DMS153 (cell line): ENCODE data around the gene SRRM3.
"Not testable (repeated sequence)": the region's sequence is repeated elsewhere in the genome, so short reads cannot be mapped to it uniquely, and the experiment has no call there.

Source experiments
- DNase-seq: peaks from one replicate; lab custom pipeline; 2025; lab: John Stamatoyannopoulos, UW

SRRM3 gene

DNA sequence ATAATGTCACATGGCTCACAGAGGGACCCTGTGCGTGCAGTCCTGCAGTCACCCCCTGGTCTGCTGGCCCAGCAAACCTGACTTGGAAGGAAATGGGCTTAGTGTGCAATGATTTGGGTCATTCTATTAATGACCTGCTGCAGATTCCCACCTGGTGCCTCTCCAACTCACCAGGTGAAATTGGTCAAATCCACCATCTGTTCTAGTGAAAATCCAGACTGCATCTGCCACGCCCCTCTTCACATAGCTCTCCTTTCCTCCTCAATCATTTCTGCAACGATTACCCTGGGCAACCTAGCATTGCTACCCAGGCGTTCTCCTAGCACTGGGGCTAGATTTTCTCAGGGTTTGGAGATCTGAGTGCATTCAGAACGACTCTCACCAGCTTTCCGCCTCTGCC, 29.4 kb downstream of the SRRM3 start:
- no peak for DNase-seq

DNA sequence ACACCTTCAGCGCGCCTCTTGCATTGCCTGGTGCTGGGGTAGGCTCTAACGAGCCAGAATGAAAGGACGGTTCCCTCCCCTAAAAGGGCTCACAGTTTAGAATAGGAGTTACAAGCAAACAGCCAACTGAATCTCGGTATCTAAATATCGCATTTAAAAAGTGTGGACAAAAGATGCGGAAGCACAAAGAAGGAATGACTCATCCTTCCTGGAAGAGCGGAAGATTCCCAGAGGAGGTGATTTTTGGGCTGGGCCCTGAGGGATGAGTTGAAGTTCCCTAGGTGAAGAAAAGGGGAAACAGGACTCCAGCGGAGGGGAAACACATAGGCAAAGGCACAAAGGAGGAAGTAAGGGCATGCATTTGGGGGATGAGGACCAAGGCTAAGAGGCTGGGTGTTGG, 29.9 kb downstream of the SRRM3 start:
- no peak for DNase-seq

DNA sequence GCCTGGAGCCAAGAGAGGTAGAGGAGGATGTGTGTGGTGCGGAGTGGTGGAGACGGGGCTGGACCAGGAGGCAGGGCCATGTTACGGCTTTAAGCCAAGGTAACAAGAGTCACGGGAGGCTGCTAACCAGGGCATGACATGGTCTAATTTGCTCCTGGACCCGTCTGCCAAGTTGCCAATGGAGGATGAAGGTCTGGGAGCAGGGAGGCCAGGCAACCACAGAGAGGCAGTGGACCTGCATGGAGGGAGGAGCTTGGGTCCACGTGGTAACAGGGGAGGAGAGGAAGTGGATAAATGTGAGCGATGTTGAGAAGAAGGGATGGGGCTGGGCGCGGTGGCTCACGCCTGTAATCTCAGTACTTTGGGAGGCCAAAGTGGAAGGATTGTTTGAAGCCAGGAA, 31.0 kb downstream of the SRRM3 start:
- no peak for DNase-seq

DNA sequence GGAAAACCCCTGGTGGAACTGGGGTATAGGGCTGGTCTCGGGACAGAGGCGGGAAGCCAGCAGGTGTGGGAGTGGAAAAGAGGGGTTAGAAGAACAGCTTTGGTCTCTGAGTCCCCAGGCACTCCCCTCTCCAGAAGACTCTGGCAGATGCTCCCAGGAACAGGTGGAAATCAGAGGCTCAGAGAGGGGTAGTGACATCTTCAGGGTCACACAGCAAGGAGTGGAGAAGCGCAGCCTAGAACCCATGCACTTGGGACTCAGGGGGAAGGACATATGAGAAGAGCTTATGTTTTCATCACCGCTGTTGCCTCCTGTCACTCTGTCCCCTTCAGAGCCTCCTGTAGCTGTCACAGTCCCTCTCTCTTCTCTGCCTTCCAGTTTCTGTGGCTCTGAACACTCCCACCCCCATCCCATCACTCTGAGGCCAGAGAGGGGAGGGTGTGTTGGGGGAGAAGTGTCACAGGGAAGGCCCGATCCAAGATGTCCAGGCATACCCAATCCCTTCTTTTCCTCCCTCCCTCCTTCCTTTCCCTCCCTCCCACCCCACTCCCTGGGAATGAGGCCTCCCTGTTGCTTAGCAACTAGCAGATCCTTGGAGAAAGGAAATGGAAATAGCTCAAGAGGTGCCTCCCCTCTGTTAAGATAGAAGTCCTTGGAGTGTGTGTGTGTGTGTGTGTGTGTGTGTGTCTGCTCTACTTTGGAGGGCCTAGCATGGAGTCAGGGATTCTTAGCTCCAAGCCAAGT, 32.0 kb downstream of the SRRM3 start:
- DNase-seq: no peak

DNA sequence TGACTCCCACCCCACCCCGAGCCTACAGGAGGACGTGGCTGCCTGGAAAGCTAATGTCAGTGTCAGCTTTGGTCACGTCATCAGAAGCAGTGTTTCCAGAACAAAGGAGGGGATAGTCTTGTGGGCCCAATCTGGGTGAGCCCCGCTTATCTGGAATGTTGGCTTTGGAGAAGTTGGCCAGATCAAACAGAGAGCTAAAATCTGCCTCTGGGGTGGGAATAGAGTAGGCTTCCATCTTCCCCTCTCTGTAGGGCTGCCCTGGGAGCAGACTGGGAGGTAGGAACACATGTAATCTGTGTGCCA, 32.5 kb downstream of the SRRM3 start:
- DNase-seq: no peak

DNA sequence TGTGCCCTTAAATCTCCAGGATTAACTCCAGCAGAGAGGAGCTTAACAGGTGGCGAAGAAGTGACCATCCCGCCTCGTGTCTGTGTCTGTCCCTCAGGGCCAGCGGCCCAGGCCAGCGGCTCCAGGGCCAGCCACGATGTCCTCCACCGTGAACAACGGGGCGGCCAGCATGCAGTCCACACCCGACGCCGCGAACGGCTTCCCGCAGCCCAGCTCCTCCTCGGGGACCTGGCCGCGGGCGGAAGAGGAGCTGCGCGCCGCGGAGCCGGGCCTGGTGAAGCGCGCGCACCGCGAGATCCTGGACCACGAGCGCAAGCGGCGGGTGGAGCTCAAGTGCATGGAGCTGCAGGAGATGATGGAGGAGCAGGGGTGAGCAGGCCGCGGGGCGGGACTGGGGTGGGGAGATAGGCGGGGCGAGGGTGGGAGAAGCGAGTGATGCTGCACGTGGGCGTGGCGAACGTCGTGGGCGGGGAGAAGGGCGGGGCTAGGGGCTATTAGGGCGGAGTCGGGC, 33.3 kb downstream of the SRRM3 start:
- peak; percentile 77 for DNase-seq

DNA sequence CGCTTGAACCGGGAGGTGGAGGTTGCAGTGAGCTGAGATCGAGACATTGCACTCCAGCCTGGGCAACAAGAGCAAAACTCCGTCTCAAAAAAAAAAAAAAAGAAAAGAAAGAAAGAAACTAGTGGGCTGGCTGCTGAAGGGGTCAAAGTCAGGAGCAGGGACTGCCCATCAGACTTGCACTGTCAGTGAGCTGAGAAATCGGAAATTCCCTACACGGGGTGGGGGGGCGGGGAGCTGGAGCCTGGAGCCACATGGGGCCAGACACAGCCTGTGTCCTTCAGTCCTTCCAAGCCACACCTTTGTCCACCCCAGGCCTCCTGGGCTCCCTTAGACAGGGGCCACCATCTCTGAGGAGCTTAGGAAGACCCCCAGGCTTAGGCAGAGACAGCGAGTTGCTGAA, 34.5 kb downstream of the SRRM3 start:
- DNase-seq: no peak

DNA sequence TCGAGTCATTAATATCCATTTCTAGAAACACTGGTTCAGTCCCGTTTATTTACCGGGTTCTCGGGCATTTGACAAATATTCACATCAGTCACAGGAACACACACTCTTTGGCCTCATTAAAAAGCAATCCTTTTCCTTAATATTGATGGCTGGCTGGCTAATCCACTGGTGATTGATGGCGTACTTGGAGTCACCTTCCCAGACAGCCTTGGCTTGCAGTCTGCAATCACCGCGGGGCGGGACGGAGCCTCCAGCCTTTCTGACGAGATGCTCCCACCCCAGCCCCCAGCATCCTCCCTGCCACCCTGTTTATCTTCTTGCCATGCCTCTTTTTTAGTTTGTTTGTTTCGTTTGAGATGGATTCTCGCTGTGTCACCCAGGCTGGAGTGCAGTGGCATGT, 36.6 kb downstream of the SRRM3 start:
- DNase-seq: no peak

DNA sequence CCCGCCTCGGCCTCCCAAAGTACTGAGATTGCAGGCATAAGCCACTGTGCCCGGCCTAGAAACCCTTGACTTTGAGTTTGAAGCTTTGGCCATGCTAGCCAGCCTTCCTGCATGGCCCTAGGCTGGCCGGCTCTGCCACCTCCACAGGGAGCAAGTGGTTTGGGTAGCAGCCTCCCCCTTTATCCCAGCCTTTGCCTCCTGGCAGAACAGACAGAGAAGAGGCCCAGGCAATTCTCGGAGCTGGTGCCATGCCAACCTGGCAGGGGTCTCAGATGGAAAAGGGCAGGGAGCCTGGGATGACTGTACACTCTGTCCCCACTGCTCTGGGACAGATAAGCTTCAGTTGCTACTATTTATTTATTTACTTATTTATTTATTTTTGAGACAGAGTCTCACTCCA, 39.4 kb downstream of the SRRM3 start:
- DNase-seq: no peak

DNA sequence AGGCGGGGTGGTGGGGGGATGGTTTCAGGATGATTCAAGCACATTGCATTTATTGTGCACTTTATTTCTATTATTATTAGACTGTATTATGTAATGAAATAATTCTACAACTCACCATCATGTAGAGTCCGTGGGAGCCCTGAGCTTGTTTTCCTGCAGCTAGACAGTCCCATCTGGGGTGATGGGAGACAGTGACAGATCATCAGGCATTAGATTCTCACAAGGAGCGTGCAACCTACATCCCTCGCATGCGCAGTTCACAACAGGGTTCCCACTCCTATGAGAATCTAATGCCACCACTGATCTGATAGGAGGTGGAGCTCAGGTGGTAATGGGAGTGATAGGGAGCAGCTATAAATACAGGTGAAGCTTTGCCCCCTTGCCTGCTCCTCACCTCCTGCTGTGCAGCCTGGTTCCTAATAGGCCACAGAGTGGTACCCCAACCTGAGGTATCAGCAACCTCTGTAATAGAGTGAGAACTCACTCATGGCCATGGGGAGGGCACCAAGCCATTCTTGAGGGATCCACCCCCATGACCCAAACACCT, 40.9 kb downstream of the SRRM3 start:
- not testable (repeated sequence) for DNase-seq

DNA sequence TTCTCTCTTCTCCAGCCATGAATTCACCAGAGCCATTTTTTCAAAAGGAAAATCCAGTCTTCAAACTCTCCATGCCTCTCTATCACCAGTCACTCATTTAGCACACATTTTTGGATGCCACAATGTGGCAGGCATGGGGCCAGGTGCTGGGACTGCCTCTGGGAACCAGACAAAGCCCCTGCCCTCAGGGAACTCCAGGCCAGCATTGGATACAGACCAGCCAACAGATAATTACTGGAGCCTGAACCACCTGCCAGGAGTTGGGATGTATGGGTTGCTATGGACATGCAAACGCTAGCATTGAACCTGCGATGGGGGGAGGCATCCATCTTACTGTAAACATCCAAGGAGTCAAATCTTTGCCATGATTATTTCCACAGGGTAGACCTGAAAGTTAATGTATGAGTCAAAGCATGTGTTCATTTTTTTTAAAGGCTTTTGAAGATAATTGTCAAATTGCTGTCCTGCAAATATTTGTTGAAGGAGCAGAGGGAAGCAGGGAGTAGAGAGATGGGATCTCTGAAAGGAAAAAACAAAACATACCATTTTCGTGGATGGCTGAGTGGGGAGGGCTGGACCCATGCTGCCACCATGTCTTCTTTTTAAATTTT, 43.2 kb downstream of the SRRM3 start:
- DNase-seq: no peak

DNA sequence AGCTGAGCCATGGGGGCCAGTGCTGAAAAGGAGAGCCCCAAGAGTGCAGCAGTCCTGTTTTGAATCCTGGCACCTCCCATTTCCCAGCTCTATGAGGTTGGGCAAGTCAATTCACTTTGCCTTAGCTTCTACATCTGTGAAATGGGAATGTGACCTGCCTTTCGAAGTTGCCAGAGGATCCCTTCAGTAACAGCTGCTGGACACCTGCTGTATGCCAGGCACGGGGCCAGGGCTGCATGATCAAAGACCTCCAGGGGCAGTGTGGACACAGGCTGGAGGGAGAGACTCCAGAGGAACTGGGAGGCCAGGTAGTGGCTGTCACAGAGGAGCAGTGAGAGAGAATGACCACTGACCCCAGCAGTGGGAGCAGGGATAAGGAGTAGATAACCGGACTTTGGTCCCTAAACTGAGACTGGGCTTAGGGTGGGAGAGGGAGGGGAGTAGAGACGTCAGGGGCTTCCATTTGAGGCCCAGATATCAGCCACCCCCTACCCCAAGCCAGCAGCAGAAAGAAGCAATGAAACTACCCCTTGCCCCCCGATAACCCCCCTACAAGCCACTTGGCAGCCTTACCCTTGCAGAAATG, 45.2 kb downstream of the SRRM3 start:
- no peak for DNase-seq

DNA sequence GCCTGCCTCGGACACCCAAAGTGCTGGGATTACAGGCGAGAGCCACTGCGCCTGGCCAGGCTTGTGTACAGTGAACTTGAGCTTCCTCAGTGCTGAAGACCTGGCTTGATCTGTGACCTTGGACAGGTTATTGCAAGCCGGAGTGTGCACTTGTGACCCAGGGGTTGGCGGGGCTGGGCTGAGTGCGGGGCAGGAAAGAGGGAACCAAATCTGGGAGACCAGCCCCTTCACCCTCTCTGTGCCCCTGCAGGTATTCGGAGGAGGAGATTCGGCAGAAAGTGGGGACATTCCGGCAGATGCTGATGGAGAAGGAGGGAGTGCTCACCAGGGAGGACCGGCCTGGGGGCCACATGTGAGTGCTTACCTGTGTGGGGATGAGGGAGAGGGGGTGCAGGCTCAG, 46.2 kb downstream of the SRRM3 start:
- DNase-seq: no peak

DNA sequence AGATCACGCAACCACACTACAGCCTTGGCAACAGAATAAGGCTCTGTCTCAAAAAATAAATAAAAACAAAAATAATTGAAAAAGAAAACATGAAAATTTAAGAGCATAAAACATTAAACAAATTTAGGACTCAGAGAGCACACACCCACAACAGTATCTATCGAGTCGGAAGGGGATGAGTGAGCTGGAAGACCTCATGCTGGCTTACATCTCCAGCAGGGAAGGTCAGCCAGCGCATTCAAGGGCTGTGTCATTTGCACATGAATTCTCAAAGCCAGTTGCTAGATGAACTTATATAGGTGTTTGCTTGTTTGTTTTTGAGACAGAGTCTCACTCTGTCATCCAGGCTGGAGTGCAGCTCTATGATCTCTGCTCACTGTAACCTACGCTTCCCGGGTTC, 50.3 kb downstream of the SRRM3 start:
- DNase-seq: no peak

DNA sequence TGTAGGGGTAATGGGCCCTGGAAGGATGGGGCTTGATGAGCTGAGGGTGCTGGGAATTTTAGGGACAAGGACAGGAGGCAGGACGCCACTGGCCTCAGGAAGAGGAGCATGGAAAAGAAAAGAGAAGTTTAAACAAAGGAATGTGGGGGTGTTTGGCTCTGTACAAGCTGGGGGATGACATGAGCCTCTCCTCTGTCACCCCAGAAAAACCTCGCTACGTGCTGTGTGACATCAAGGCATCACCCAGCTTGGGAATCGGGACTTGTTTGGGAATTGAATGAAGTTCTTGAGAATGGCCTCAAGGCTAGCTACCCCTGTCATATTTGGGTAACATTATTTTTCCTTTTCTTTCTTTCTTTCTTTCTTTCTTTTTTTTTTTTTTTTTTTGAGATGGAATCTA, 53.1 kb downstream of the SRRM3 start:
- no peak for DNase-seq

DNA sequence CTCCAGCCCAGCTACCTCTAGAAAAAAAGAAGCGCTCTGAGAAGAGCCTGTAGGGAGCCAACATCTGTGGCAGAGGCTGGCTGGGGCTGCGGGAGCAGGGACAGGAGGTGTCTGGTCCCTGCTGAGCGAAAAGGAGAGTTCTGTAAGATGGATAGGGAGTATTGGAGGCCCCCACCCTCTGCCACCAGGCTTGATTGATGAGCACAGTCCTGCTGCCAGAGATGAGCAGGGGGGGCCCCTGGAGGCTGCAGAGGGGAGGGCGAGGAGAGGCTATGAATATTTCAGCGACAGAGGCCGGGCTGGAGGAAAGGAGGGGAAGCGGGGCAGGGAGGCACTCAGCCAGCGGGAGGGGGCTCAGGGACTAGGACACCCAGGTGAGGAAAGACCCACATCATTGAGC, 56.3 kb downstream of the SRRM3 start:
- no peak for DNase-seq

DNA sequence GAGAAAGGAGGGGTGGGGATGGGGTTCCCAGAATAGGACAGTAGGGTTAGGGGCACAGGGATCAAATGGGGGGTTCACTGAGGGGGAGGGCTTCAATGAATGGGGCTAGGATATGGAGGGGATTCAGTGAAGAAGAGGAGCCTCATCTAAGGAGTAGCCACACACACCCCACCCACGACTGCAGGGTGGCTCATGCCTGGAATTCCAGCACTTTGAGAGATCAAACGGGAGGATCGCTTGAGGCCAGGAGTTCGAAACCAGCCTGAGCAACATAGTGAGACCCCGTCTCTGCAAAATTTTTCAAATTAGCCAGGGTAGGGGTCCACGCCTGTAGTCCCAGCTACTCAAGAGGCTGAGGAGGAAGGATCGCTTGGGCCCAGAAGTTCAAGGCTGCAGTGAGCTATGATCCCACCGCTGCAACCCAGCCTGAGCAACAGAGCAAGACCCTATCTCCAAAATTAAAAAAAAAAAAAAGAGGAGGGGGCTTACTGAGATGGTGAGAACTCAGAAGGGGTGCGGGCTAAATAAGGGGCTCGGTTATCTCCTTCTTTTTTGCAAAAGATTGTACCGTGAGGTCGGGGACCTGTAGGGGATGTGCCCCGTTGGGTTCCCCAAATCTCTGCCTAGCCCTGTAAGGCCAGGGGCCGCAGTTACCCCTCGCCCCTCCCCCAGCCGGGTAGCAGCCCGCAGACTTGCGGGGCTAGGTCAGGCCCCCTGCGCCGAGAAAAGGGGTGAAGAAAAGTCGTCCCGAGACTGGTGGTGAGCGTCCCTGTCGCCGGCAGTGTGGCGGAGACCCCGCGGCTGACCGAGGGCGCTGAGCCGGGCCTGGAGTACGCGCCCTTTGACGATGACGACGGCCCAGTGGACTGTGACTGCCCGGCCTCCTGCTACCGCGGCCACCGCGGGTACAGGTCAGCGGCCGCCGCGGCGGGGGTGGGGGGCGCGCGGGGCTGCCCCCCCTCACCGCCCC, 57.7 kb downstream of the SRRM3 start:
- no peak for DNase-seq

DNA sequence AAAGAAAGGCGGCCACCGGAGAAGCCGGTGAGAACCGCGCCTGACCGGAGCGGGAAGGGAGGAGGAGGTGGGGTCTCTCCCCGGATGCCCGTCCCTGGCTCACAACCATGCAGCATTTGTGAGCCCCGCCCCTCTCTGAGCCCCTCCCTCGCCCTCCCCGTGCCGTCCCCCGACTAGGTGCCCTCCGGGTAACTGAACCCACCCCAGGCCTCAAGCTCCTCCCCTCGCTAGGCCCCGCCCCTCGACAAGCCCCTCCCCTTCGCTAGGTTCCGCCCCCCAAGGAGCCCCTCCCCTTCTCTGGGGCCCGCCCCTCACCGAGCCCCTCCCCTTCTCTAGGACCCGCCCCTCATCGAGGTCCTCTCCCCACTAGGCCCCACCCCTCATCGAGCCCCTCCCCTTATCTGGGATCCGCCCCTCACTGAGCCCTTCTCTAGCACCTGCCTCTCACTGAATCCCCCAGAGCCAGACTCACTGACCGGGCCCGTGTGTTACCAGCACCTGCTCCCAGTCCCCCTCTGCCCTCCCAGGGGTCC, 58.5 kb downstream of the SRRM3 start:
- peak; percentile 44 for DNase-seq

DNA sequence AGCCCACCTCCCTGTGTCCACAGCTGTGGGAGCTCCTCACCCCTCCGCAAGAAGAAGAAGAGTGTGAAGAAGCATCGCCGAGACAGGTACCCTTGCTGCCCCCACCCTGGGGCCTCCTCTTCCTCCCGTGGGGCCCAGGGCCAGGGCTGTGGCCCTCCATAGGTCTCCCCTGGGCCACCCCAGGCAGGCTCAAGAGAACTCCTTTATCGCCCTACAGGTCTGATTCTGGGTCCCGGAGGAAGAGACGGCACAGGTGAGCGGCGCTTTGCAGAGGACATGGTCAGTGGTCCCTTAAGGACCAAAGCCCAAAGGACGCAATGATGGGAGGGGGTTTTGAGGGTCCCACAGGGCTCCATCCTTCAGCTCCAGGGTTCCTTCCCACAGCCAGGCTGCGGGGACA, 59.6 kb downstream of the SRRM3 start:
- DNase-seq: no peak

DNA sequence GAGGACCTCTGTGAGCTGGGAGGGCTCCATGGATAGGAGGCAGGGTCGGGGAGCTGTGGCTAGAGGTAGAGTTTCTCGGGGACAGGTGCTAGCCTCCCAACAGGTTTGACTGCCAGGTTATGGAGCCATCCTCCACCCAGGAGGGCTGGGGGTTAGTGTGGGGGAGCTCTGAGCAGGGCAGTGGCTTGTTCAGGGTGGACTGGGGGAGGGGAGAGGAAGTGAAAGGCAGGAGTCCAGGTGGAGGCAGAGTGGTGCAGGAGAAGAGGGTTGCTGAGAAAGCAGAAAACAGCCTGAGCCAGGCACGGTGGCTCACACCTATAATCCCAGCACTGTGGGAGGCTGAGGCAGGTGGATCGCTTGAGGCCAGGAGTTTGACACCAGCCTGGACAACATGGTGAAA, 60.2 kb downstream of the SRRM3 start:
- DNase-seq: no peak

DNA sequence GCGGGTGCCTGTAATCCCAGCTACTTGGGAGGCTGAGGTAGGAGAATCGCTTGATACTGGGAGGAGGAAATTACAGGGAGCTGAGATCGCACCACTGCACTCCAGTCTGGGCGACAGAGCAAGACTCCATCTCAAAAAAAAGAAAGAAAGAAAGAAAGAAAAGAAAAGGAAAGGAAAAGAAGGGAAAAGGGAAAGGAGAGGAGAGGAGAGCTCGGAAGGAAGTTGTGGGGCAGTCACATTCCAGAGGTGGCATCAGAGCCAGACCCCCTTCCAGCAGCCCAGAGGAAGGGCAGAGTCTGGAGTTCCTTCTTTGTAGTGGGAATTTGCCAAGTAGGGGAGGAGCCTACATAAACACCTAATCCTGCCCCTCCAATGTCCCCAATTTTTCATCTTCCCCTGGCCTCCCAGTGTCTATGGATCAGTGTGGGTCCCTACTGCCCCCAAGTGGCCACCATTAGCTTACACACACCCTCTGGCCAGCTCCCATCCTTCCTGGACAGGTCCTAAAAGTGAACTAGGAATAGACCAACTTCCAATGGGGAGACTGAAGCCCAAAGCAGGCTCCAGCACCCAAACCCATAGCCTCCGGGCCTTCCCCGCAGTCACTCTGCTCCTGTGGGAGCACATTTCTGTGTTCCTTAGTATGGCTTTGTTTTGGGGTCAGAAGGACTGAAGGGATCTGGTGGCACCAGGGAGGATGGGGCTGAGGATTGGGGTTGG, 61.1 kb downstream of the SRRM3 start:
- no peak for DNase-seq
